Measurements from ENCODE around the gene SEMA5B.

SEMA5B gene

GRCh38 chr3:122916580-122916979 is 111.0 kb downstream of the SEMA5B start:
- DNase-seq (ENCODE audit: low spot score), result peak; percentile 19
- no peak overlapping the region for H3K27ac ChIP-seq
- no peak for TF ChIP-seq CTCF (IDR thresholded peaks at IDR 0.05)
- H3K4me3 ChIP-seq, result no peak overlapping the region

- DNase-seq (ENCODE audit: low spot score), result no peak
- Histone ChIP-seq H3K4me3 (no peak overlapping the region), H3K27ac (no peak overlapping the region)
- no peak for TF ChIP-seq CTCF (IDR thresholded peaks at IDR 0.05)
Observed at GRCh38 chr3:122916084-122916483, 111.5 kb downstream of the SEMA5B start.

DNA sequence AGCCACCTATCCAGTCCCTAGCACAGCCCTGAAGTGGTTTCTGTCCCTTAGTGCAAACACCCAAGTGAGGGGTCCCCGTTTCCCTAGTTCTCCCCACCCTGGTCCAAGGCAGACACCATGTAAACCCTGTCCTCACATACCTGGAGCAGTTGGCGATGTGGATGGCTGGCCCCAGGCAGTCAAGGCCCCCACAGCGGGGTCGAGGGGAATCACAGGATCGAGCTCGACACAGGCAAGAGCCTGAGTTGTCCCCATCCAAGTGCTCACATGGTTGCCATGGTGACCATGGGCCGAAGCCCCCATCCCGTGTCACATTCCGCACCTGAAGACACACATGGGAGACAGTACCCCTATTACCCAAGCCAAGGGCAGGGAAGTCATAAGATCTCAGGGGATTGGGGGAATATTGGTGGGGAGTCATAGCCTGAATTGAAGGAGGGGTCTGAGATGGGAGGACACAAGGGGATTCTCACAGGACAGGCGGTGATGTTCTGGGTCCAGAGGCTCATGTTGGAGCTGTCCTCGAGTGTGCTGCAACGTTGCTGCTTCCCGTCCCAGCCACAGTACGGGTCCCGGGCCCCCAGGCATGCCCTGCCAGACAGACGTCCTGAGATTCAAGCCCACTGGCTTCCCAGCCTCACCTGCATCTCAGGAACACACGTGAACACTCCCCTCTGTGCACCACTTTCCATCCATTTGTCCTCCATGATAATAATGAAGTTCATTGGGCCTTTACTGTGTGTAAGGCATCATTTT is 112.1 kb downstream of the SEMA5B start:
- peak; percentile 64 for DNase-seq (ENCODE audit: low spot score)
- no peak overlapping the region for H3K27ac ChIP-seq
- no peak for TF ChIP-seq CTCF (IDR thresholded peaks at IDR 0.05)
- no peak overlapping the region for H3K4me3 ChIP-seq

GRCh38 chr3:122913539-122914100 is 113.9 kb downstream of the SEMA5B start:
- no peak overlapping the region for H3K4me3 ChIP-seq
- DNase-seq (ENCODE audit: low spot score), result peak; percentile 60
- H3K27ac ChIP-seq, result no peak overlapping the region
- no peak for TF ChIP-seq CTCF (IDR thresholded peaks at IDR 0.05)

DNA sequence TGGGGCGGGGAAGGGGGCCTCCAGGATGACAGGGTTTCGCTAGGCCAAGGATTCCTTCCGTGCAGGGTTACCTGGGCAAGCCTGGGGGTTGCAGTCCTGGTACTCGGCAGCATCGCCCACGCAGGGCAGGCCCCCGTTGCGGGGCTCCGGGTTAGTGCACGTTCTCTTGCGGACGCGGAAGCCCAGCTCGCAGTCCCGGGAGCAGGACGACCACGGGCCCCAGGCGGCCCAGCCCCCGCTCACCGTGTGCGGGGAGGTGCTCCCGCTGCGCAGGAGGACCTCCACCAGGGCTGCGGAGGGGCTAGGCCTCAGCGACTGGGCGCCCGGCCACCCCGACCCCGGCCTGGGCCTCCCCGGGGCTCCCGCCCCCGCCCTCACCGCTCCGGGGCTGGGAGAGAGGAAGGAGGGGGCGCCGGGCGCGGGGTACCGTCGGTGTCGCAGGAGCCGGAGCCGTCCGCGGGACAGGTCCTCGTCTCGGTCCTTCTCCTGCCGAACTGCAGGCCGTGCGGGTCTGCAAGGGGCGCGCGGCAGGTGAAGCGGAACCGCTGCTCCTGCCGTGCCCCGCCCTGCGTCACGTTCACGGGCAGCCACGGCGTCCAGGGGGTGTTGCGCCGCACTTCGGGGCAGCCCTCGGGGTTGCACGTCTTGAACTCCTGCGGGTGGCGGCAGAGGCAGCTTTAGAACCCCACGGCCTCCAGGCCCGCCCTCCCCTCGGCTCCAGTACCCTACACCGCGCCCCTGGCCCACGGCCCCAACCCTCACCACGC is 114.6 kb downstream of the SEMA5B start:
- Histone ChIP-seq H3K27ac (no peak overlapping the region), H3K4me3 (no peak overlapping the region)
- peak; percentile 50 for DNase-seq (ENCODE audit: low spot score)
- TF ChIP-seq CTCF (IDR thresholded peaks at IDR 0.05), result no peak

DNA sequence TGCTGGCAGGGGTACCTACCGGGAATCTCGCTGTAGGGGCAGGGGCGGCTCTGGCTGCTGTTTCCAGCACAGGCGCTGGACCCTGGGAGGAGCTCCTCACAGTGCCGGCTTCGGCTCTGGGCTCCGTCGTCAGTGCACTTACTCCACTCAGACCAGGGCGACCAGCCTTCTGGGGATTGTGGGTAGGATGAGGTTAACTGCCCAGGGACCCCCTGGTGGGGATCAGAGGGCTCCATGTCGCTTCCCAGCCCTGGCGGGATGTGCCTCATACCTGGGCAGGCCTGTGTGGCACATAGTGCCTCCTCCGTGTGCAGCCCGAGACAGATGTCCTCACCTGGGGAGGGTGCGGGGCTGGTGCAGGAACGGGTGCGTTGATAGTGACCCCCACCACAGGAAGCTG is 115.7 kb downstream of the SEMA5B start:
- H3K4me3 ChIP-seq, result no peak overlapping the region

More for the DNA sequence above, 115.7 kb downstream of the SEMA5B start:
- no peak for DNase-seq (ENCODE audit: low spot score)
- no peak for TF ChIP-seq CTCF (IDR thresholded peaks at IDR 0.05)
- H3K27ac ChIP-seq, result no peak overlapping the region

All from coronary artery (tissue), 2 donors.